ENCODE results near the gene SPRR5. TPM values are rescaled to one million over a fixed set of nuclear protein-coding genes. Genes with fewer than 3 reads are reported as not detected.

The SPRR5 gene
- total RNA-seq, 2 donors from 2014 or later, result not detected

DNA sequence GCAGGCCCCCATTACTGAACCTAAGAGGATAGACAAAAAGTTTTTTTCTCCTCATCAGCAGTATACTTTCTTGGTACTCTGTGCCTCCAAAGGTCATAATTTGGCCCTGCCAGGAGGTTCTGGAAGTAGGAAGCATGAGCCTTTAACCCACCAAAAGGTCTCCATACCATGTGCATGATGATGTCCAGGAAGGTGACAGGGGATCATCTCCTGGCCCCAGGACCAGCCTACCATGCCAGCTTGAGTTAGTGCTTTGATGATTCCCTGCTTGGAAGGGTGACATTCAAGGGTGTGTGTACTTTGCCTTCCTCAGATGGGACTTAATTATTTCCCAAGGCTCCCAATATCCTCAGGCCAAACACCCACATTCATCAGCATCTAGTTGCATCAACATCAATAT lies 30.6 kb downstream of the SPRR5 start:
- no peak for DNase-seq
- Mint-ChIP-seq H3K27ac (no peak overlapping the region), H3K27me3 (peaks cover 67% of the 10 kb centered on the region), H3K36me3 (ENCODE audit: low read depth) (peaks cover 3% of the 10 kb centered on the region), H3K4me1 (no peaks in the 10 kb centered on the region), H3K4me3 (no peak overlapping the region)
- no peaks in the 10 kb centered on the region for H3K9me3 ChIP-seq (ENCODE audit: control insufficient read depth, low read length, poor library complexity, severe bottlenecking)
- no peak for ATAC-seq

DNA sequence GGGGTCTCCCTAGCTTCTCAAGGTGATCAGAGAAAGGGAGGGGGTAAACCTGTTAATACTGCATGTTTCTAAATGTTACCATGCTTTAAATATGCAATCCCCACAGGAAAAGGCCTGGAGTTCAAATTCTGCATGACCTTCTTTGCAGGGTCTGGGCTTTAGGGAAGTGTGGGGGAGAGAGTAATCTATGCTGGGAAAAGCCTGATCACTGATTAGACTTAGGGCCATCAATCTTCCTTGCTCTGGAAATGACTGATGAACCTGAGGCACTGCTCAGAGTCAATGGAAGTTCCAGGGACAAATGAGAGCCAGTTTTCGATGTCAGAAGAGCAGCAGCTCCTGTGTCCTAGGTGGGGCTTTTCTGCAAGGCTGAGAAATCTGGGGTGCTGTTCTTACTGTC lies 33.7 kb downstream of the SPRR5 start:
- Mint-ChIP-seq H3K27me3 (peaks cover 69% of the 10 kb centered on the region), H3K4me3 (no peak overlapping the region), H3K4me1 (no peaks in the 10 kb centered on the region), H3K36me3 (ENCODE audit: low read depth) (peaks cover 3% of the 10 kb centered on the region), H3K27ac (no peak overlapping the region)
- no peak for ATAC-seq
- no peak for DNase-seq
- no peaks in the 10 kb centered on the region for H3K9me3 ChIP-seq (ENCODE audit: control insufficient read depth, low read length, poor library complexity, severe bottlenecking)

DNA sequence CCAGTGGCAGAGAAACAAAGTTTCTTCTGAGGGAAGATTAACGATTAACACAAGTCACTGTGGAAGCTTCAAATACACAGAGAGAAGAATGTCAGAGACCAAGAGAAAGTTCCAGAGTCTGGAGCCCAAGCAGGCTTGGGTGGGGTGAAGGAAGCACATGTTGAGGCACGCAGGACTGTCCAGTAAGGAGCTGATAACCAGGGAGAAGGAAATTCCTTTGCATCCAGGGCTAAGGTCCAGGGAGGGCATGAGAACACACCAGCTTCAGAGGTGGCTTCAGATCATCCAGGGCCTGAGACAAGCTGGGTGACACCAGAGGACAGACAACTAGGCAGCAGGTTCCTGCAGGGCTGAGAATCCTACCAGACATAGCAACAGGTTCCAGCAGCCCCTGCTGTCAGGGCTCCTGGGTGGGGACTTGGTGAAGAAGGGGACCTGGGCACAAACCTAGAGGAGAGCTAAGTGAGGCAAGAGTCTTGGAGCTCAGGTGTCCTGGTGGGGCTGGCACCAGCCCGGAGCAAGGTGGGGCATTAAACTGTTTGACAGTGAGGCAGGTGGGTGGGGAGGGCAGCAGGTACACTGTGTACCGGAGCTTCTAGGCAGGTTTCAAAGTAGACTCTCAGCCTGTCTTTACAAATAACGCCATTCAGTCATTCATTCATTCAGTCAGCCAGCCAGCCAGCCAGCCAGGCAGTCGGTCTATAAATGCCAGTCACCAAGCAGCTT lies 34.3 kb downstream of the SPRR5 start:
- Mint-ChIP-seq H3K27ac (no peak overlapping the region), H3K4me3 (no peak overlapping the region), H3K4me1 (no peaks in the 10 kb centered on the region), H3K36me3 (ENCODE audit: low read depth) (peaks cover 3% of the 10 kb centered on the region), H3K27me3 (peaks cover 67% of the 10 kb centered on the region)
- DNase-seq (no peak), ATAC-seq (no peak)
- H3K9me3 ChIP-seq (ENCODE audit: control insufficient read depth, low read length, poor library complexity, severe bottlenecking), result no peaks in the 10 kb centered on the region

DNA sequence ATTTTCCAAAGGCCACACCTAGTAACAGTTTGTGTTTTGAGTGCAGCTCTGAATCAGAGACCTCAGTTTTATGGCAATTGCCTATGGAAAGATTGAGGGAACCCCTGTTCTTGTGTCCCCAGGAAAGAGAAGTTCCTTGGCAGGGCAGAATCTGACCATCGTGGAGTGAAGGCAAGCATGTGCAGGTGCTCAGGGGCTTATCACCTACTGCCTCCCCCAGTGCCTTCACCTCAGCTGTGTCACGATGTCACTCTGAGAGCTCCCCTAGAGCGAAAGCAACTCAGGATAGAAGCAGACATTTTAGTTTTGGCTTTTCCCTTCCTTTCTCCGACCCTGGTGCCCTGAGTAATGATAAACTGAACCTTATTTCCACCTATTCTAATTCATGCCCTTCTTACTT lies 35.1 kb downstream of the SPRR5 start:
- no peak for ATAC-seq
- H3K9me3 ChIP-seq (ENCODE audit: control insufficient read depth, low read length, poor library complexity, severe bottlenecking), result no peaks in the 10 kb centered on the region
- no peak overlapping the region for H3K27ac Mint-ChIP-seq
- no peak overlapping the region for H3K4me3 Mint-ChIP-seq
- H3K4me1 Mint-ChIP-seq, result no peaks in the 10 kb centered on the region
- no peak for DNase-seq
- peaks cover 69% of the 10 kb centered on the region for H3K27me3 Mint-ChIP-seq
- peaks cover 3% of the 10 kb centered on the region for H3K36me3 Mint-ChIP-seq (ENCODE audit: low read depth)

DNA sequence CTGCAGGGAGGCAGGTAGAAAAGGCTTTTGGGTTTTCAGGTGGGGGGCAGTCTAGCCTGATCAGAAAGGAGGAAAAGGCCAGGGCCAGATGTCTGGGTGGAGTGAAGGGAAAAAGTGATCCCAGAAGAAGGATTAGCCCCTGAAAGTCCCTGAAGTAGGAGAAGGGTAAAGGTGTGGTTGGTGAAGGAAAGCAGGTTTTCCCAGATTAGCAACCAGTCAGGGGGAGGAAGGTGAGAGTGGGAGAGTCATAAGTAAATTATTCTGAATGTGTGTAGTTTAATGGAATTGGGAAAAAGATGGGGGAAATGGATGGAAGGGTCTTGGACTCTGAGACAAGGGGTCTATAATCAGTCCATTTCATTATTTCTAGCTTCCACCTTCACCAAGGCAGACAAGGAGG lies 36.2 kb downstream of the SPRR5 start:
- no peaks in the 10 kb centered on the region for H3K4me1 Mint-ChIP-seq
- DNase-seq, result no peak
- ATAC-seq, result no peak
- H3K36me3 Mint-ChIP-seq (ENCODE audit: low read depth), result peaks cover 3% of the 10 kb centered on the region
- H3K9me3 ChIP-seq (ENCODE audit: control insufficient read depth, low read length, poor library complexity, severe bottlenecking), result no peaks in the 10 kb centered on the region
- no peak overlapping the region for H3K27ac Mint-ChIP-seq
- no peak overlapping the region for H3K4me3 Mint-ChIP-seq
- H3K27me3 Mint-ChIP-seq, result peaks cover 66% of the 10 kb centered on the region

DNA sequence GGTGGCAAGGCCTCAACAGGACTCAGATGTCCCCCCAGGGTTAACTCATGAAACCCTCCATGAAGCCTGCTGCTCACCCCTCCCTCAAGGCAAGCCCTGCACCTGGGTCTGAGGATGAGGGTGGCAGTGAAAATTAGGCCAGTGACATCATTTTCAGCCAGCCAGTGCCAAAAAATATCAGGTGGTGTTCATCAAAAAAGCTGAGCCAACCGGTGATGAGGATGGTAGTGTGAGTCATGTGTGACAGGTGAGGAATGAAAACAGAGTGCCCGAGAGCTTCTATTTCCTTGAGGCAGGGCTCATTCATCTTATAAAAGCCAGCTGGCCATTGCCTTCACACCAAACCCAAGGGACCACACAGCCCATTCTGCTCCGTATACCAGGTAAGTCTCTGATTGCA lies 36.7 kb downstream of the SPRR5 start, which contains the start of gene SPRR1A:
TSS of gene SPRR1A (plus strand) at position 339 of the 400 bp plus-strand sequence. CDS start 1,150 bp downstream, outside the sequence.
- Mint-ChIP-seq H3K27ac (no peak within 1 kb of the TSS), H3K27me3 (peaks cover 65% of the 10 kb centered on the region), H3K36me3 (ENCODE audit: low read depth) (peaks cover 3% of the 10 kb centered on the region), H3K4me1 (no peaks in the 10 kb centered on the region), H3K4me3 (no peak within 1 kb of the TSS)
- no peaks in the 10 kb centered on the region for H3K9me3 ChIP-seq (ENCODE audit: control insufficient read depth, low read length, poor library complexity, severe bottlenecking)
- DNase-seq, result no peak
- ATAC-seq, result no peak

DNA sequence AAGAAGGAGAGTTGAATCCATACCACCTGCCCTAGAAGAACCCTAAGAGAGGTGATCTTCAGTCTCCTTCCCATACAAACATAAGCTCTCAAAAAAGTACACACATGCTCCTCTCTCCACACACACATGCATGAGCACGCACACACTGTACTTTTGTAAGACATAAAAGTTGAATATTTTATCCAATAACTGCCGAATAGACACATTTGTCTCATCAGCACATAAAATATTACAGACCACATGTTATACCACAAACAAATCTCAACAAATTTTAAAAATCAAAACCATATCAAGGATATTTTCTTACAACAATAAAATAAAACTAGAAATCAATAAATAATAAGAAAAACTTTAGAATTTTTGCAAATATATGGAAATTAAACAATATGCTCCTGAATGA lies 39.6 kb downstream of the SPRR5 start:
- H3K9me3 ChIP-seq (ENCODE audit: control insufficient read depth, low read length, poor library complexity, severe bottlenecking), result no peaks in the 10 kb centered on the region
- H3K4me1 Mint-ChIP-seq, result no peaks in the 10 kb centered on the region
- no peak for ATAC-seq
- DNase-seq, result no peak
- no peak overlapping the region for H3K27ac Mint-ChIP-seq
- peaks cover 45% of the 10 kb centered on the region for H3K27me3 Mint-ChIP-seq
- H3K36me3 Mint-ChIP-seq (ENCODE audit: low read depth), result peaks cover 2% of the 10 kb centered on the region
- H3K4me3 Mint-ChIP-seq, result no peak overlapping the region

DNA sequence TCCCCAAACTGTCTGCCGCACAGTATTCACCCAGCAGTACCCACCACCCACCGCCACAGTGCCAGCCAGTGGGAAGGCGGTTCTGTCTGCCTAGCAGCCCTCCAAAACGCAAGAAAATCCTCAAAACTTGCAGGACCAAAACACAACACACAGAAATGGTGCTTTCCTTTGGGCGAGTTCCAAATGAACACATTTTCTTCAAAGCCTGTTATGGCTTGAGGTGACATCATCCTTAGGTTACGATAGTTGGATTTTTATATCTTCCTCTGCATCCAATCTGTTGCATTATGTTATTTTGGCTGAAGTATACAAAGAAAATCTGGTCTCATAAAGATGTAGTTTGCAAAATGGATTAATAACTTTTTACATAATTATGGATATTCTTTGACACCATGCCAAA lies 46.2 kb downstream of the SPRR5 start:
- H3K4me3 Mint-ChIP-seq, result no peak overlapping the region
- no peak for DNase-seq
- H3K4me1 Mint-ChIP-seq, result no peaks in the 10 kb centered on the region
- H3K9me3 ChIP-seq (ENCODE audit: control insufficient read depth, low read length, poor library complexity, severe bottlenecking), result no peaks in the 10 kb centered on the region
- no peak for ATAC-seq
- peaks cover 33% of the 10 kb centered on the region for H3K27me3 Mint-ChIP-seq
- peaks cover 2% of the 10 kb centered on the region for H3K36me3 Mint-ChIP-seq (ENCODE audit: low read depth)
- H3K27ac Mint-ChIP-seq, result no peak overlapping the region

DNA sequence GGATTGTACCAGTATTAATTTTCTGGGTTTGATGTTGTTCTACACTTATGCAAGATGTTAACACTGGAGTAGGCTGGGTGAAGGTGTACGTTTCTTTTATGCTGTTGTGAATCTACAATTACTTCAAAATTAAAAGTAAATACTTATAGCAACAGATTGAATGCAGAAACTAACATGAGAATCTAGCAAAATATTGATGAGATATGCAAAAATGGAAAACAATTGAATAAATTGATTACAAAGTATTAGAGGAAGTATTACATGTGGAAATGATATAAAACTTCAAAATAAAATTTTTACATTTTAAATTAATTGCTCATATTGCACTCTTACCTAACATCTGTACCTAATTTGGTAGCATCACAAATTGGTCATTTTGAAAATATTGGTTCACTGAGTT lies 48.8 kb downstream of the SPRR5 start:
- DNase-seq (no peak), ATAC-seq (no peak)
- no peaks in the 10 kb centered on the region for H3K9me3 ChIP-seq (ENCODE audit: control insufficient read depth, low read length, poor library complexity, severe bottlenecking)
- Mint-ChIP-seq H3K27ac (no peak overlapping the region), H3K4me1 (no peaks in the 10 kb centered on the region), H3K36me3 (ENCODE audit: low read depth) (peaks cover 4% of the 10 kb centered on the region), H3K27me3 (peaks cover 37% of the 10 kb centered on the region), H3K4me3 (no peak overlapping the region)

DNA sequence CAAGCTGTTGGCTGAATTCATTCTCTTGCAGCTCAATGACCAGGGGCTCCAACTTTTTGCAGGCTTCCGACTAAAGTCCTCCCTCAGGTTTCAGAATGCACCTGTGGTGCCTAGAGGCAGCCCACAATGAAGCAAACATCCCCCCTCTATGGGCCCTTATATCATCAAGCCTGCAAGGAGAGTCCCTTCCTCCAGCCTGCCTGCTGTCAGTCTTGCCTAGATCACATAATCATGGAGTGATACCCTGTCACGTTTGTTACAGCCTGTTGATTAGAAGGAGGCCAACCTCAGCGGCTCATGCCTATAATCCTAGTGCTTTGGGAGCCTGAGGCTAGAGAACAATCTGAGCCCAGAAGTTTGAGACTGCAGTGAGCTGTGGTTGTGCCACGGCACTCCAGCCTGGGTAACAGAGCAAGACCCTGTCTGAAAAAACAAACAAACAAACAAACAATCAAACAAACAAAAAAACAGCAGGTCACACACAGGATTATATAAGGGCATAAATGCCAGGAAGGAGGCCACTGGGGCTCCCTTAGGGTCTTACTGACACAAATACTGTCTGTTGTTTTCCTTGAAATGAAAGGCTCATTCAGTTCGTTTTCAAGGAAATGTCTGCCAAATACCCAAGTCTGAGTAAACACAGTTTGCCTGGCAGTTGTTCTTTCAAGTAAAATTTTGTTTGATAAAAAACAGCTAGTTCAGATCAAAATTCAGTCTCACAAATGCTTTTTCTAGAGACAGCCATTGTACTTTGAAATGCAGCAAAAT lies 49.8 kb downstream of the SPRR5 start:
- no peak for ATAC-seq
- peaks cover 40% of the 10 kb centered on the region for H3K27me3 Mint-ChIP-seq
- no peak overlapping the region for H3K27ac Mint-ChIP-seq
- H3K4me1 Mint-ChIP-seq, result no peaks in the 10 kb centered on the region
- H3K9me3 ChIP-seq (ENCODE audit: control insufficient read depth, low read length, poor library complexity, severe bottlenecking), result no peaks in the 10 kb centered on the region
- no peak for DNase-seq
- H3K36me3 Mint-ChIP-seq (ENCODE audit: low read depth), result peaks cover 2% of the 10 kb centered on the region
- H3K4me3 Mint-ChIP-seq, result no peak overlapping the region

DNA sequence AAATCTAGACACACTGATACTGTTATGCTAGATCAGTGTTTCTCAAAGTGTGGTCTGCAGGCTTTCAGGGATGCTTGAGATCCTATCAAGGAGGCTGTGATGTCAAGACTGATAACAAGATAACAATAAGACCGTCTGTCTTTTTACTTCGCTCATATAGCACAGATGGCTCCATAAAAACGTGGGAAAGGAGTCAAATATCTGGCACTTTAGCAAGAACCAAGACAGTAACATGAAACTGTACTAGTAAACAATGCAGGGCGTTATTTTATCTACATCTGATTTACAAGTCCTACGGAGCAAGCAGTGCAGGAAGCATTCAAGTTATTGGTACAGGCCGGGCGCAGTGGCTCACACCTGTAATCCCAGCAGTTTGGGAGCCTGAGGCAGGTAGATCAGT lies 50.9 kb downstream of the SPRR5 start:
- Mint-ChIP-seq H3K27me3 (peaks cover 36% of the 10 kb centered on the region), H3K4me3 (no peak overlapping the region)
- ATAC-seq, result no peak

DNA sequence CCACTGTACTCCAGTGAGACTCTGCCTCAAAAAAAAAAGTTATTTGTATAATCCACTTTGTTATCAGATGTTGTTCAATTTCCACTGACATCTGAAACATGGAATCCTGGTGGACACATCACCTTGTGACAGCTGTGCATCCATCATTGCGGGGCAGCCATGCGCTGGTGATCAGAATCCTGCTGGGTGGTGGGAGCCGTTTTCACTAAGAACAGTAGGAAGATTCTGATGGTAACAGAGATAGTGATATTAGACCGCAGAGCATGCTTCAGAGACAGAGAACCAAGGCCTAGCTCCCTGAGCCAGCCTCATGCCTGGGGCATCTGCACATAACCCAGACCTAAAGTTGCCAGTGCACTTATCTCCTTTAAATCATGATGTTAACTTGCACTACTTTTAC lies 51.5 kb downstream of the SPRR5 start:
- H3K4me3 Mint-ChIP-seq, result no peak overlapping the region
- H3K4me1 Mint-ChIP-seq, result no peaks in the 10 kb centered on the region
- no peak overlapping the region for H3K27ac Mint-ChIP-seq
- no peak for DNase-seq
- peaks cover 2% of the 10 kb centered on the region for H3K36me3 Mint-ChIP-seq (ENCODE audit: low read depth)
- no peaks in the 10 kb centered on the region for H3K9me3 ChIP-seq (ENCODE audit: control insufficient read depth, low read length, poor library complexity, severe bottlenecking)
- ATAC-seq, result no peak
- peaks cover 32% of the 10 kb centered on the region for H3K27me3 Mint-ChIP-seq

More for the DNA sequence above, 50.9 kb downstream of the SPRR5 start:
- DNase-seq, result no peak
- no peaks in the 10 kb centered on the region for H3K4me1 Mint-ChIP-seq
- no peaks in the 10 kb centered on the region for H3K9me3 ChIP-seq (ENCODE audit: control insufficient read depth, low read length, poor library complexity, severe bottlenecking)
- H3K36me3 Mint-ChIP-seq (ENCODE audit: low read depth), result peaks cover 2% of the 10 kb centered on the region
- no peak overlapping the region for H3K27ac Mint-ChIP-seq

Measured in T-helper 17 cell (primary cell).